Measurements from ENCODE around the gene ROR1.

GRCh38 chr1:64114012-64114525, 340.3 kb downstream of the ROR1 start:
- TF ChIP-seq EZH2phosphoT487 (IDR thresholded peaks at IDR 0.05) (no peak), CTCF (IDR thresholded peaks at IDR 0.05) (no peak)

Measured in neural progenitor cell (in vitro differentiated cells).